Activated CD4-positive, CD25-positive, alpha-beta regulatory T cell treated with anti-CD3 and anti-CD28 coated beads, Interleukin-2, amount 50 U/mL, for 24 hours (primary cell): ENCODE measurements around the gene DUSP2.

Experiments
- ATAC-seq, 2 donors: fragments of 150-1000 bp; cut with Tn5 transposase; one replicate each; pipeline ENCODE4 v1.10.0; 2021; ENCODE audit warnings: mild to moderate bottlenecking in 1 of 2, moderate library complexity in 1 of 2

The DUSP2 gene

DNA sequence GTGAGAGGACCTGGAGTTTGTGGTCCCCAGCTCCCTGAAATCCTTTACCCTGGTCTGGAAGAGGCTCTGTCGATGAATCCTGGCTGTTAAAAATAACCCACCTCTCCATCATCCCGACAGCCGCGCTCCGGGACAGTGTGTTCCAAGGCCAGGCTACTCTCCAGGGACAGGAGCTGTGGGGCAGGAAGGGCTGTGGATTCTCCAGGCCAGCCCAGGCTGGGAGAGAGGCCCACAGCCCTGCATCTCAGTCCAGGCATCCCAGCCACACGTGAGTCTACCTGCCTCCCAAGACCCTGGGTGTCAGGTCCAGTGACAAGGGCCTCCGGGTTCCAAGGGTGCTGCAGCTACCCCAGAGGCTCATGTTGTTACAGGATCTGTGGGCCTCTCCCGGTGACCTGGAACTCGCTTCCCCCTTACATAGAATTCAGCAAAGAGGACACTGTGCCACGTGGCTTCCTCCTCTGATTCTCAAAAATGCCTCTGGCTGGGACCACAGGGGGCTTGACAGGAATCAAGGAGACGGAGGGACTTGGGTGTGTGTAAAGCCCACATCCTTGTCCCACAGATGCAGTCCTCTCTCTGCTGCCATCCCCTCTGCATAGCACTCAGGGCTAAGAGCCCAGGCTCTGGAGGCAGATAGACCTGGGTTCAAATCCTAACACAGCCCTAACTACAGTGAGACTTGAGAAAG is 46.2 kb downstream of the DUSP2 start:
- no peak for ATAC-seq

DNA sequence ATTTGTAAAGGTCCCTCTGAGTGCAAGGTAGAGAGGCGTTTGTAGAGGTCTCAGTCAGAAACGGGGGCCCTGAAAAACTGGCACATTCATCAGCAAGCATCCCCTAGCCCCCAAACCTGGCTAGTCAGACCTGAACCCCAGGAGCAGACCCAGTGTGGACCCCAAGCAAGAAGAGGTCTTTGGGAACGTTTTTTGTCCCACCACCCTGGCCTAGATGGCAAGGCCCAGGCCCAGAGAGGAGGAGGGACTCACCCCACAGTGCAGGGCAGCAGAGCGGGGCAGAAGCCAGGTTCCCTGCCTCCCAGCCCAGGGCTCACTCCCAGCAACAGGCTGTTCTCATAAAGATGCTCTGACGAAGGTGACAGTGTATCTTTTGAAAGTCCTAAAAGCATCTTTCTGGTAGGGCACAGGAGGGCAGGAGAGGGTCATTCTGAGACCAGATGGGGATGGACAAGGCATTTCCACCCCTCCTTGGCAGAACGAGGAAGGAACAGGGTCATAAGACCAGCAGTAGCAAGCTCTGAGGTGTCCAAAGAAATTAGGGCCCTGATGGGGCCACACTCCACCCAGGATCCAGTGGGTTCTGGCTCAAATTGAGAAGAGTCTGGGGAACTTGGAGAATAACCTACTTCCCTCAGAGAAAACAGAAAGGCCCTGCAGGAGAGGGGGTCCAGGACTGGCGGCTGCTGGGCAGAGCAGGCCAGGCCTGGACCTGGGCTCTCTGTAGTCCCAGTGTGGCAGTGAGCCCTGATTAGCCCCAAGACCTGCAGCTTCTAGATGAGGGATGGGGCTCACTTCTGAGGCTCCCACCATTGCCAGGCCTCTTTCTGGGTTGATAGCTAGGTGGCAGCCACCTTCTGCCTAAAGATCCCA is 47.1 kb downstream of the DUSP2 start:
- no peak for ATAC-seq

DNA sequence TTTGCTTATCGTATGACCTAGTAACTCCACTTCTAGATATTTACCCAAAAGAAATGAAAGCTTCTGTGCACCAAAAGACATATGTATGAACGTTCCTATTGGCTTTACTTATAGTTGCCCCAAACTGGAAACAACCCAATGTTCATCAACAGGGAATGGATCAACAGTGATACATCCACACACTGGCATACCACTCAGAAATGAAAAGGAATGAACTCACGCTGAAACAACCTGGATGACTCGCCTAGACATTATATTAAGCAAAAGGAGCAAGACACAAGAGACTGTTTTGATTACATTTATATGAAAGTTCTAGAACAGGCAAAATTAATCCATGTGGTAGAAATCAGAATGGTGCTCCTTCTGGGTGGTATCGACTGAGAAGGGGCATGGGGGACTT is 47.8 kb downstream of the DUSP2 start:
- no peak for ATAC-seq

DNA sequence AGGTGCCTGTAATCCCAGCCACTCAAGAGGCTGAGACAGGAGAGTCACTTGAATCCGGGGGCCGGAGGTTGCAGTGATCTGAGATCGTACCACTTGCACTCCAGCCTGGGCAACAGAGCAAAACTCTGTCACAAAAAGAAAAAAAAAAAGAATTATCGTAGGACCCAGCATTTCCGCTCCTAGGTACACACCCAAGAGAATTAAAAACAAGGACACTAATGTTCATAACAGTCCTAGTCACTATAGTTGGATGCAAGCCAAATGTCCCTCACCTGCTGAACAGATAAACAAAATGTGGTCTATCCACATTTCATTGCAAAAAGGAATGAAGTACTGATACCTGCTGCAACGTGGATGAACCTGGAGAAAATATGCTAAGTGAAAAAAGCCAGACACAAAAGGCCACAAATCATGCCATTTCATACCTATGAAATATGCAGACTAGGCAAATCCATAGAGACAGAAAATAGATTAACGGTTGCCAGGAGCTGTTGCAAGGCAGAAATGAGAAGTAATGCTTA is 50.1 kb downstream of the DUSP2 start:
- ATAC-seq = no peak

DNA sequence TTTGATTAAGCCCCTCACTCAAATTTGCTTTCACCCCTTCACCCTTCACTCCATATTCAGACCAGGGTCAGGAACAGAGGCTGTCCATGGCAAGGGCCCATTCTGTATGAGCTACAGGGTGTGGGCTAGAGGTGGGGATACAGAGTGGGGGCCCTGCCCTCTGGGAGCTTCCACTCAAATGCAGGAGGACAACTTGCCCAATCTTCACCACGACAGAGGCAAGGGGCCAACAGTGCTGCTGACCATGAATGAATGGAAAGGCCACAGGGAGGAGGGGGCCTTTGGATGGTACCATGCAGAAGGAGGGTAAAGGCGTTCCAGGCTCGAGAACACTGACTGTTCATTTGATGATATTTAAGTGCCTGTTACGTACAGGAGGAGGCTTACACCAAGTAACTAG is 51.7 kb downstream of the DUSP2 start:
- ATAC-seq = no peak
